Kidney tubule cell (primary cell): ENCODE measurements around the gene ATF6B.
A peak's percentile ranks its signal among the peaks of the same experiment; 100 is the strongest.
"Not testable (repeated sequence)": the region's sequence is repeated elsewhere in the genome, so short reads cannot be mapped to it uniquely, and the experiment has no call there.

Experiments
- DNase-seq: peaks from one replicate; pipeline ENCODE4 v3.0.0-alpha.2; 2018; ENCODE audit warnings: low spot score

The ATF6B gene

DNA sequence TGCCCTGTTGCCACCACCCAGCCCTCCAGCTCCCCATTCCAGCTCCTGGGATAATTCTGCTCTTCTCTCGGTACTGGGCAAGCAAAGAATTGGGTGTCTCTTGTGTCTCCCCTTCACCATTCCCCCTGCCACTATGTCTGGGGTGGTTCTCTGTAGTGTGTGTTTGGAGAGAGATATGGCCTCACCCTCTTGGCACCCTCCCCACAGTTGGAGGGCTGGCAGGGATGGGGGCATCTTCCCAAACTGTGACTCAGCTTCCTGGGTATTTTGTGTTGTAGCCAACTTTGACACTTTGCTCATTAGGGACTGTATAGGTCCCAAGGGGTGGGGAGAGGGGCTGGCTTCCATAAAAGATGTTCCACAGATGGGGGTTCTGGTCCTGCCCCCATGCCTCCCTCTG, 20.6 kb downstream of the ATF6B start:
- no peak for DNase-seq

DNA sequence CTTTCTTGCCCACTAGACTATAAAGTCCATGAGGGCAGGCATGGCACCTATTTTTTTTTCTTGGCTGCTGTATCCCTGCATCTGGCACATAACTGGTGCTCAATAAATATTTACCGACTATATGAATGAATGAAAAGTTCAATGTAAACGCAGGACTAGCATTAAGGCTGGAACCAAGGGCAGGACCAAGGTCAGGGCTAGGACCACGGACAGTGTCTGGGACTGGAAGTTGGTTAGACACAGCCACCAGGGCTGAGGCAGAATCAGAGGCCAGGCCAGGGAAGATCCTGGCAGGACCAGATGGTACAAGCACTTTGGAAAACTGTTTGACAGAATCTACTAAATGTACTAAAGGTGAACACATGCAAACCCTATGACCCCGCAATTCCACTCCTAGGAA, 22.6 kb downstream of the ATF6B start:
- DNase-seq: no peak

DNA sequence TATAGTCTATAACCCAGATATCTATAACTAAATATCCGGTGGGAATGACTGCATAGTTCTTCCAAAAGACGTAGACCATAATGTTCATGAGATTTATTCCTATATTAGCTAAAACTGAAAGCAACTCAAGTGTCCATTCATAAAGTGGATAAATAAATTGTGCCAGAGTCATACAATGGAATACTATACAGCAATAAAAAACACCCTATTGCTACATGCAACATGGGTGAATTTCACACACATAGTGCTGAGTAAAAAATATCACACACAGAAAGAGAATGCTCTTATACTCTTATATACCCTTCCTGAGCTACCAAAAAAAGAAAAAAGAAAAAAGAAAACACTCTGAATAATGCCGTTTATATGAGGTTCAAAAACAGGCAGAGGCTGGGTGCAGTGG, 25.8 kb downstream of the ATF6B start:
- DNase-seq: no peak

DNA sequence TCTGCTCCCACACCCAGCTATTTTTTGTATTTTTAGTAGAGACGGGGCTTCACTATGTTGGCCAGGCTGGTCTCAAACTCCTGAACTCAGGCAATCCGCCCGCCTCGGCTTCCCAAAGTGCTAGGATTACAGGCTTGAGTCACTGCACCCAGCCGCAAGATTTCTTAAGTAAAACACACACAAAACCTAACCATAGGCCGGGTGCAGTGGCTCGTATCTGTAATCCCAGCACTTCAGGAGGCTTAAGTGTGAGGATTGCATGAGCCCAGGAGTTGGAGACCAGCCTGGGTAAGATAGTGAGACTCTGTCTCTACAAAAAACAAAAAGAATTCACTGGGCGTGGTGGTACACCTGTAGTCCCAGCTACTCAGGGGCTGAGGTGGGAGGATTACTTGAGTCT, 27.8 kb downstream of the ATF6B start:
- not testable (repeated sequence) for DNase-seq

DNA sequence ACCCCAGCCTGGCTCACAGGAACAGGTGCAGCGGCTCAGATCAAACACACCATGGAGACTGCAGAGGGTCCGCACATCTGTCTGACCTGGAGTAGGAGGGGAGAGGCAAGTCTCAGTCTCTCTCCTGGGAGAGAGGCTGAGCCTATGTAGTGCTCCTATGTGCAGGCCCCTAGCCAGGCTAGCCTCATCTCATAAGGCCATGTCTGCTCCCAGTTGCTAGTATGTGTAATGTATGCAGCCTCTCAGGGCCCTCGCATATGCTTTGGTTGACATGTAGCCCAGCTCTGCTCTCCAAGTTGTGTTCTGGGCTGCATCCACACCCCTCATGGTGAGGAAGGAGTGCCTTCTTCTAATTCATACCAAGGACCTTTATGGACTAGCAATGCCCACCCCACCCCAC, 30.7 kb downstream of the ATF6B start:
- DNase-seq: no peak

DNA sequence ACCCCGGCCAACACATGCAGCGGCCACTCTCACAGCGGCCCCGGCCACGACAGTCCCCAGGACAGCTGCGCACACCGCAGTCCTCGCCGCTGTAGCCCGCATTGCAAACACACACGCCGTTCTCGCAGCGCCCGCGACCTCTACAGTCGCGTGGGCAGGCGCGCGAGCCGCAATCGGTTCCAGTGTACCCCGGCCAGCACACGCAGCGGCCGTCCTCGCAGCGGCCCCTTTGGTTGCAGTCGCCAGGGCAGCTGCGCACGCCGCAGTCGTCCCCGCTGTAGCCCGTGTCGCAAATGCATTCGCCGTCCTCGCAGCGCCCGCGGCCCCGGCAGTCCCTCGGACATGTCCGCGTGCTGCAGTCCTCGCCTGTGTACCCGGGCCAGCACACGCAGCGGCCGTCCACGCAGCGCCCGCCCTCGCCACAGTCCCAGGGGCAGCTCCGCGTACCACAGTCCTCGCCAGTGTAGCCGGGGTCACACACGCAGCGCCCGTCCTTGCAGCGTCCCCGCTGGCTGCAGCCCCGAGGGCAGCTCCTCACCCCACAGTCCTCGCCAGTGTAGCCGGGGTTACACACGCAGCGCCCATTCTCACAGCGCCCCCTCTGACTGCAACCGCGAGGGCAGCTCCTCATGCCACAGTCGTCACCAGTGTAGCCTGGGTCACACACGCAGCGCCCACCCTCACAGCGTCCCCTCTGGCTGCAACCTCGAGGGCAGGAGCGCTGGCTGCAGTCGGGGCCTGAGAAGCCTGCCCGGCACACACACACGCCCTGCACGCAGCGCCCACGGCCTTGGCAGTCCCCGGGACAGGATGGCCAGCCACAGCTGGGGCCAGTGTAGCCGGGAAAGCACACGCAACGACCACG, 31.4 kb downstream of the ATF6B start:
- DNase-seq: no peak

DNA sequence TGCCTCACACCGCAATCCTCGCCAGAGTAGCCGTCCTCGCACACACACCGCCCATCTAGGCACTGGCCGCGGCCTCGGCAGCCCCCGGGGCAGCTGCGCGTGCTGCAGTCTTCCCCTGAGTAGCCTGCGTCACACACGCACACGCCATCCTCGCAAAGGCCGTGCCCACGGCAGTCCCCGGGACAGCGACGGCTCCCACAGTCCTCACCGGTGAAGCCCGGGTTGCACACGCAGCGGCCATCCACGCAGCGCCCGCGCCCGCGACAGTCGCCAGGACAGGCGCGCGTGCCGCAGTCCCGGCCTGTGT, 32.0 kb downstream of the ATF6B start:
- no peak for DNase-seq

DNA sequence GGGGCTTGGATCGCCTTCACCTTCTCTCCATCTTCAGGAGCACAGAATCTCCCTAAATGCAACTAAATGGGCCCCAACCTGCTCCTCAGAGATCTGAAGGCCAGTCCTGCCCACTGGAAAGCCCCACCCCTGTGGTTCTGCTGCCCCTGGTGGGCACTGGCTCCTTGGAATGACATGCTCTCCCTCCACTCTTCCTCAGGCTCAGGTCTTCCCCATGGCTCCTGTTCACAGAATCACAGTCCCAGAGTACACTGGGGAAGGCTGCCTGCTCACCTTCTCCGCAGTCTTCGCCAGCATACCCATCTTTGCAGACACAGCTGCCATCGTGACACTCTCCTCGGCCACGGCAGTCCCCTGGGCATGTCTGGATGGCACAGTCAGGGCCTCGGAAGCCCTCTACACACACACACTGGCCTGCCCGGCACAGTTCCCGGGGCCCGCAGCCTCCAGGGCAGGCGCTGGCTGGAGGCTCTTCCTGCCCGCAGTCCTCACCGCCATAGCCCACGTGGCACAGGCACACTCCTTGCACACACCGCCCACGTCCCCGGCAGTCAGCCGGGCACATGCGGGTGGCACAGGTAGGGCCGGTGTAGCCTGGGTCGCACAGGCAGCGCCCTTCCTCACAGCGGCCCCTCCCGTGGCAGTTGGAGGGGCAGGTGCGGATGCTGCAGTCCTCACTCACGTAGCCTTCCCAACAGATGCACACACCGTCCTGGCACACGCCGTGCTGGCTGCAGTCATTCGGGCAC, 32.5 kb downstream of the ATF6B start:
- DNase-seq: no peak

DNA sequence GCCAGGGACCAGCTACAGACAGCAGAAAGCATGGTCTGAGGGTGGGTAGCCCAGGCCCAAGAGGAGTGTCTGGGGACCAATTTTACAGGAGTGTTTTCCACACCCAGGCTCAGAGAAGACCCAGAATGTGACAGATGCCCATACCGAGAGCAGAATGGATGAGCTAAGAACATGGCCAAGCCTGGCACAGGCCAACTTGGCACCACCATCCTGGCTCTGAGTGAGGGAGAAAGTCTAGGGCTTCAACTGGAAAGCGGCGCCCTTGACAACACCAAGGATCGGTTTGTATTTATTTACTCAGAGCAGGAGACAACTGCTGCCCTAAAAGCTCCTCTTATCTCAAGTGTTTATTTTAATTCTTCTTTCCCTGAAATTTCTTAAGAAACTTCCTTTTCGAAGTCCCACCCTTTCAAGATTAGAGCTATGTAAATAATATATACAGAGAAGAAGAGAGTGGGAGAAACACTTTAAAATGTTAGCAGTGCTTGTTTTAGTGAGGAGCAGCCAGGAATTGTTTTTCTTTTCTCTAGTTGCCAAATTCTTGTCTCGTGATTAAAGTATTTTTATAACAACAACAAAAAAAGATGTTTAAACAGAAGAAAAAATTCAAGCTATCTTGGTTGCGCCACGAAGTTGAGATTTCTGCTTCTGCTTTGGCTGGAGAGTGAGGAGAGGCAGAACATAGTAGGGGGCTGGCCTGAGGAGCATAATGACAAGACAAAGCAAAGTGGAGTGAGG, 35.1 kb downstream of the ATF6B start:
- DNase-seq: no peak

DNA sequence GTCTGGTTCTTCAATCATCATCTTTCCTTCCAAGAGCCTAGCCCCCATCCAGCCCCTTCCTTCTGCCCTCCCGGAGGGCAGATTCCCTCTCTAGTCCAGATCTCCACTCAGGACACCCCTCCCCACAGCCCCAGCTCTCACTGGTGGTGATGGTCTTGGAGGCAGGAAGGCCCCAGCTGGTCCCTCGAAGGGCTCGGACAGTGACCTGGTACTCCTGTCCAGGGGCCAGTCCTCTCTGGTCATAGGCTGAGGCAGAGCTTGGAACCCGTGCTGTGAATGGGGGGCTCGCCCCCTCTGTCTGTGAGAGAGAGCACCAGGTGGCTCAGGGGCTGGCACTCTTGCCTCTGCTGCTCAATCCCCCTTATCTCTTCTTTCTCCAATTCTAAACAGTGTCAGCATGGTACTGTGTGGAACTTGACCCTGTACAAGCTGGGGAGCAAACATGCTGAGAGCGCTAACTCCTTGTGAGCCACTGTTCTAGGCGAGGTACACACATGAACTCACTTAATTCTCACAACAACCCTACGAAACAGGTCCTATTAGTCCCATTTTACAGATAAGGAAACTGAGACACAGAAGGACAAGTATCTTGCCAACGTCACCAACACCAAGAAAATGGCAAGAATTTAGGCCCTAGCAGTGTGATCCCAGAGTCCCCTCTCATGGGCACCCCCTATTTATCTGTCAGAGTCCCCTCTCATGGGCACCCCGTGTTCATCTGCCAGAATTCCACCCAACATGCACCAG, 38.8 kb downstream of the ATF6B start:
- no peak for DNase-seq

DNA sequence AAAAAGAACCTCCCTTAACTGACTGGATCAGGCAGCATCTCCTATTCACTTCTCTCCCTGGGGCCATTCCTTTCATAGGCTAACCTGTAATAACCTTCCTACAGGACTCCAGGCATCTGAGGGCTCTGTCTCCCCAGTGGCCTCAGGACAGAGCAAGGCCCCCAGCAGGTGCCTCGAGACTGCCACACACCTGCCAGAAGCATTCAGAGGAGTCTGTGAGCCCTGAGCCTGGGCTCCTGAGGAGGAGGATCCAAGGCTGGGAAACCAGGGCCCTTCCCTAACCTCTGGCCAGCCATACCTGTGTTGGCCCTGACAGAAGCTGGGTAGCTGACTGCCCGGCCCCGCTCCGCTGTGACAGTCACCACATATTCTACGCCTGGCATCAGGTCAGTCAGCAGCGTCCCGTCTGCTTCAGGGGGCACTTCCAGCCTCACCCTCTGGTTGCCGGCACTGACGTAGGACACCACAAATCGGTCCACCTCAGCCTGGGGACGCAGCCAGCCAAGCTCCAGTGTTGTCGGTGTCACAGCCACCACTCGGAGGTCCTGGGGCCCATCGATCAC, 39.5 kb downstream of the ATF6B start:
- DNase-seq: no peak

DNA sequence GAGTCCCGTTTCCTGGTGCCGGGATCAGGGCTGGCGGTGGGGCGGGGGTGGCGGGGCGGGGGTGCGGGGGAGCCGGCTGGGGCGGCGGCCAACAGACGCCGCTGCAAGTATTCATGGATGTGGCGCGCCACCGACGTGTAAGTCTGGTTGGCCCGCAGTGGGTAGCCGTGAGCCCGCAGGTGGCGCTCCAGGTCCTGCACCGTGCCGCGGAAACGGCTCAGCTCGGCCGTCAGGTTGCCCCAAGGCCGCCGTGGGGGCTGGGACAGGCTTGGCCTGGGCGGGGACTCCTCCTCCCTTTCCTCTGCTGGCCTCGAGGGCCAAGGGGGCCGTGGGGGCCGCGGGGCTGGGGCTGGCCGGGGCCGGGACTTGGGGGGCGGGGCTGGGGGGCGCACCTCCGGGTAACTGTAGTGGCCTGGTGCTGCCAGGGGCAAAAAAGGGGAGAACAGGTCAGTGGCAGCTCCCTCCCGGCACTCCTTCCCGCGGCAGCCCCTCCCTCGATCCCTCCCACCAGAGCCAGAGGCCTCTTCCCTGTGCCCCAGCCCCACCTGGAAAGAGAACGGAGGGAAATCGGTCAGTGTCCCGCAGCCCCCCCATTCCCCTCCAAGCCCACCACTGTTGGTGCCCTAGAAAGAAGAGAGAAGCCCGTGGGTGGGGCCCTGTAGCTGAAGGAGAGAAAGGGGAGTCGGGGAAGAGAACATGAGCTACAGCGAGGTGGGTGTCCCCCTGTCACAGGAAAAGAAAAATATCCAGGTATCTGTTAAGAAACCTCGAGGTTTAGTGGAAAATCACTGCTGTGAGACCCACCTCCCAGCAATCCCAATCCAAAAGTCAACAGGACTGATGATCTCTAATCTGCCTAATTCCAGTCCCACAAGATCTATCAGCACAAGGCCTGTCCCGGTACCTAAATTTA, 40.2 kb downstream of the ATF6B start:
- DNase-seq: peak; percentile 70

DNA sequence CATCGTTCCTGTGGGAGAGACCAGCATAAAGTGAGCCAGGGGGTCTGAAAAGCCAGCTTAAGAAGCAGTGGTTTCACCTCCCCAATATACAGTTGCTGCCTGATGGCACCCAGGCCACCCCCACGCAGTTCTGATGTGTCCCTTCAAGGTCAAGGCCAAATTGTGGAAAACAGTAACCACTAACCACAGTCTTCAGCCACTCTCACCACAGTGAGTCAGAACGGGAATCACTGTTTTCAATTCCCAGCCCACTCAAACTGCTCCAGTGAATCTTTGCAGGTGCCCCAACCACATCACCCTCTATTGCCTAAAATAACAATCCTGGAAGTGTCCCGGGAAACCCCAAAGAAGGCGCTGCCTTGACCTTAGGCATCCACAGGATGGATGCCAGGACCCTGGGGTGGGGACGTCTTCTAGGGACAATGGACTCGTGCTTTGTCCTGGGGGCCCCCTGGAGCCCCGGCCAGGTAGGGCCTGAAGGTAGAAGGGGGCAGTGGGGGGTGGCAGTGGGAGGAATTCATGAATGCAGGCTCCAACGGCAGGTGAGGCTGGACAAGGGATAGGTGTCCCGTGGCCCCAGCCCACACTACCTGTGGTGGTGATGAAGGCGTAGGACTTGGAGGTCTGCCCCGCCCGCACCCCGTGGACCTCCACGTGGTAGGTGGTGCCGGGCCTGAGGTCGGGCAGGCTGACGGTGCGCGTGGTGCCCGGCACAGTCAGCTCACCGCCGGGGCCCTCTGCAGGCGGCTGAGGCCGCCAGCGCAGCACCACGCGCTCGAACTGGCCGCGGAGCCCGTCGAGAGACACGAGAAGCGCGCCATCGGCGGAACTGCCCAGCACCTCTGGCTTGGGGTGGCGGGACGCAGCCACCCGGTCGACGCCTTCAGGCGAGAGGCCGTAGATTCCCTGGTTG, 41.1 kb downstream of the ATF6B start:
- peak; percentile 85 for DNase-seq

DNA sequence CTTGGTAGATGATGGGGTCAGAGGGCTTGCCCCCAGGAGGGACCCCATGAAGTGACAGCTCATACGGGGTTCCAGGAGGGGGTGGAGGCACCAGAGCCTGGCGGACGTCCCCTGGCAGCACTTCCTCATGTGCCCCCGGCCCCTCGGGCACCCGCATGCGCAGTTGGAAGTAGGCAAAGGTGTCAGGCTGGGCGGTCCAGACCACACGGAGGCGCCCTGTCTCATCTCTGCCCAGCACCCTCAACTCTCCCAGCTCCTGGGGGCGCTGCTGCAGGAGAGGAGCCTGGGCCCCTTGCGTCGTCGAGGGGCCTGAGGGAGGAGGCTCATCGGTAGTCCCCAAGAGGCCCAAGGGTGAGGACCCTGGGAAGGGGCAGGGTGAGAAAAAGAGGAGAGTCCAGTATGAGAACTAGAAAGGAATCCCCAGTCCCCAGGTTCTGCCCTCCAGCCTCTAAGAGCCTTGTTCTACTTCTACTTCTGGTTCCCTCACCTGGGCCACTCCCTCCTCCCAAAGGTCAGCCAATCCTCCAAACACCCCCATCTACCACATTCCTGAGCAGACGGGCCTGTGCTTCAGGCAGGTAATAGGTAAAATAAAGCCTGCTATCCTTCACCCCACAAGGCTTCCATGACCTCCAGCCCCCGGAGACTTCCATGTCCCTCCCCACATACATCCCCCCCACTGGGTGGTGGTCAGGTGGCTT, 42.1 kb downstream of the ATF6B start:
- no peak for DNase-seq

DNA sequence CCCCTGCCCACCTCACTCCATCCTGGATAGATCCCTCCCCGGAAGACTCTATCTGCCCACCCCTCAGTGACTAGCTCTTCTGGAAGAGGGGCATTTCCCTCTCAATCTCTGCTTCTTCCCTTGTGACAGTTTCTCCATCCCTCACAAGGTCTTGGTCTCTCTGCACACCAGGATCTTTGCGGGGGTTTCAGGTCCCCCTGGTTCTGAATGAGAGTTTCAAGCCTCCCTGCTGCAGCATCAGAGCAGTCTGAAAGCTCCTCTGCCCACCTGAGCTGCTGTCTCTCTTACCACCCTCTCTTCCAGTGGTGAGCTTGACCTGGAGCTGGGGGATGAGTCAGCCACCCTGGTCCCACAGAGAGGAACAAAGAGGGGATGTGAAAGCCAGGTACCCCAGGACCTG, 43.3 kb downstream of the ATF6B start:
- DNase-seq: no peak

DNA sequence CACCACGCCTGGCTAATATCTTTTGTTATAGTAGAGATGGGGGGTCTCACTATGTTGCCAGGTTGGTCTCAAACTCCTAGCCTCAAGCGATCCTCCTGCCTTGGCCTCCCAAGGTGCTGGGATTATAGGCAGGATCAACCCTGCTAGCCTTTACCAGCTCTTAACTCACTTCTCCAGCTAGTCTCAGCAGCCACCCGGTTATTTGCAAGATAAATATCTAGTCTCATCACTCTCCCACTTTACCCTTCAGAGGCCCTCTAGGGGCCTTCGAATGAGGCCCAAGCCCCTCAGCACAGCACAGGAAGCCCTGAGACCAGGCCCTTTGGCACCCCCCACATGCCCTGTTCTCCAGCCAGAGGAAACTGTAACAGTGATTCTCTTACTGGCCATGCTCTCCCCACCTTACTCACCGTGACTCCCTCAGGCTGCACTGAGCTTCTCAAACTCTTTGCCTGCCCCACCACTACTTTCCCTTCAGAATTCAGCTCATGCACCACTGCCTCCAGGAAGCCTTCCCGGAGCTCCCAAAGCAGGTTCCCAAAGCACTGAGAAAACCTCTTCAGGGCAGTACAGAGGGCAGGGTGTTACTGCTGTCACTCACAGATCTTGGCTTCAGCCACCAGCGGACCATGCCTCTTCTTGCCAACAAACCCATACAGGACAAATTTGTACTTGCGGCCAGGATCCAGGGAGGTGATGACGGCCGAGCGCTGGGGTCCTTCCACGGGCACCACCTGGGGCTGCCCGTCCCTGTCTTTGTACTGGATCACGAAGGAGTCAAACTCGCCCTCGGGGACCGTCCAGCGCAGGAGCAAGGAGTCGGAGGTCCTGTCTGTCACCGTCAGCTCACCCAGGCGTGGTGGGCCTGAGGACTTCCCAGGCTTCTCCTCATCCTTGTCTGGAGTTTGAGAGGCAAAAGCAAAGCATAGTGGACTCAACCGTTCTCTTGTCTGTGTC, 44.0 kb downstream of the ATF6B start:
- no peak for DNase-seq

DNA sequence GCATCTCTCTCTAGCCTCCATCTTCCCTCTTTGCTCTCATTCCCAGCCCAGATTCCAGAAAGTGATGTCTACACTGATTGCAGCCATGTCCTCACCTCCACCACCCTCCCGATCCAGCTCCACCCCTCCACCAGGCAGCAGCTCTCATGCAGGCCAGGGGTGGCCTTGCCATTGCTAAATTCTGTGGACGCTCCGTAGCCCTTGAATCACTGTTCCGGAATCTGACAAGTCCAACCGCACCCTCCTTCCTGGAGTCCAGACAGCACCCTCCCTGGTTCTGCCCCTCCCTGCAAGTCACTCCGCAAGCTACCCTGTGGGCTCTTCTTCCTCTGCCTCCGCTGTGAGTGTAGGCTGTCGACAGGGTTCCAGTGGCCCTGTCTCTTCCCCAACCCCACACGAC, 45.1 kb downstream of the ATF6B start:
- no peak for DNase-seq

DNA sequence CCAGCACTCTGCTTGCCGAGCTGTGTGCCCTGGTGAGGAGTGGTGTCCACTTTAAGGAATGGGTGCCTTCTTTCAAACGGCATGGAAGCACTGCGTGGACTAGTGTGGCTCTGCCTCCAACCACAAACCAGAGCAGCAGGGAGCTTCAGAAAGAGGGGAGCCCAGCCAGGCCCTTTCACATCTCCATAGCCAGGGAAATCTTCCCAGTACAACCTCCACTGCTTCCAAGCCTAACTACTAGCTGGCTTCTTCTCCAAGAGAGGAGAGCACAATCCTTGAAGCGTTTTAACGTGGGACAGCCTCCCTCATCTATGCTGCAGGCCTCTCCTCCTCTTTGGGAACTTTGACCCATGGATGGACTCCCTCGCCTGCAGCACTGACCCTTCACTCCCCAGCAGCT, 45.6 kb downstream of the ATF6B start:
- no peak for DNase-seq
